Suppressor macrophage treated with lipopolysaccharide for 1 hour (primary cell): ENCODE results near the gene GLRX.

Source experiments
- DNase-seq, 3 donors: peaks; one replicate each; pipeline ENCODE4 v3.0.0-alpha.2; 2020 to 2022

GLRX gene

GRCh38 chr5:95808686-95809413 lies 13.7 kb downstream of the GLRX start:
- DNase-seq = peak; percentile 92 to 96 (median 93)

GRCh38 chr5:95808013-95808685 lies 14.4 kb downstream of the GLRX start:
- no peak for DNase-seq

- no peak for DNase-seq
Measured at GRCh38 chr5:95806687-95807086, 15.8 kb downstream of the GLRX start.

- DNase-seq = no peak
Measured at GRCh38 chr5:95804736-95805539, 17.6 kb downstream of the GLRX start.

- DNase-seq = no peak
Measured at GRCh38 chr5:95803271-95804148, 19.0 kb downstream of the GLRX start.

GRCh38 chr5:95801961-95802360 lies 20.6 kb downstream of the GLRX start:
- DNase-seq = no peak

GRCh38 chr5:95801532-95801931 lies 21.0 kb downstream of the GLRX start:
- DNase-seq = no peak

- no peak for DNase-seq
Measured at GRCh38 chr5:95800553-95800952, 22.0 kb downstream of the GLRX start.

- DNase-seq = no peak
Measured at GRCh38 chr5:95799191-95799835, 23.2 kb downstream of the GLRX start.

GRCh38 chr5:95798545-95798944 lies 24.0 kb downstream of the GLRX start:
- DNase-seq = no peak

- peak in 1 of 3 donors; percentile 25 for DNase-seq
Measured at GRCh38 chr5:95798048-95798447, 24.5 kb downstream of the GLRX start.

- no peak for DNase-seq
Measured at GRCh38 chr5:95797301-95797700, 25.2 kb downstream of the GLRX start.

- no peak for DNase-seq
Measured at GRCh38 chr5:95794070-95794516, 28.4 kb downstream of the GLRX start.

- no peak for DNase-seq
Measured at GRCh38 chr5:95791751-95792150, 30.8 kb downstream of the GLRX start.

- no peak for DNase-seq
Measured at GRCh38 chr5:95788493-95788892, 34.0 kb downstream of the GLRX start.

- no peak for DNase-seq
Measured at GRCh38 chr5:95786821-95787418, 35.6 kb downstream of the GLRX start.

- DNase-seq = no peak
Measured at GRCh38 chr5:95784514-95785302, 37.8 kb downstream of the GLRX start.

- DNase-seq = no peak
Measured at GRCh38 chr5:95783661-95784060, 38.9 kb downstream of the GLRX start.

GRCh38 chr5:95782181-95782580 lies 40.3 kb downstream of the GLRX start:
- peak; percentile 22 to 55 (median 38) for DNase-seq

GRCh38 chr5:95781101-95781583 lies 41.4 kb downstream of the GLRX start:
- peak; percentile 84 to 89 (median 89) for DNase-seq

- peak; percentile 43 to 47 (median 46) for DNase-seq
Measured at GRCh38 chr5:95780597-95780996, 41.9 kb downstream of the GLRX start.
